A673 (cell line): ENCODE results near the gene COA8. TPM values are rescaled to one million over a fixed set of nuclear protein-coding genes. Genes with fewer than 3 reads are reported as not detected.

Experiments used
- BruUV-seq: library from RNA; stranded (reverse); fragments of 400-500 nt; replicated peaks from 2 replicates; lab custom pipeline; 2021; lab: Mats Ljungman, UMichigan
- CTCF ChIA-PET: fragments of 300-600 bp; sonication (Branson Sonifier 250); formaldehyde crosslinking; loops from one replicate; lab custom pipeline; 2022; ENCODE audit warnings: antibody characterized with exemption; lab: Charles Lee
- POLR2A ChIA-PET: fragments of 300-600 bp; sonication (Branson Sonifier 250); formaldehyde crosslinking; loops from one replicate; lab custom pipeline; 2022; ENCODE audit warnings: antibody characterized with exemption; ENCODE audit not compliant: low non-redundant PET; lab: Charles Lee
- DNase-seq: peaks from one replicate; pipeline ENCODE4 v3.0.0-alpha.2; 2015; ENCODE audit warnings: low spot score
- H3K27ac ChIP-seq: fragments of 200-600 bp; sonication (generic); 2 replicates; pipeline ENCODE4 v1.5.1; 2016; ENCODE audit warnings: mixed run types, low read depth, mild to moderate bottlenecking, mixed read lengths, antibody characterized with exemption, low read length; ENCODE audit not compliant: poor library complexity, severe bottlenecking
- H3K27me3 ChIP-seq: fragments of 200-600 bp; sonication (generic); replicated peaks from 2 replicates; pipeline ENCODE4 v1.6.1; 2017; ENCODE audit warnings: mixed run types, low read depth, mild to moderate bottlenecking, mixed read lengths, antibody characterized with exemption, low read length; ENCODE audit not compliant: insufficient read depth, poor library complexity
- H3K36me3 ChIP-seq: fragments of 200-600 bp; sonication (generic); 2 replicates; pipeline ENCODE4 v1.6.1; 2016; ENCODE audit warnings: mixed run types, mild to moderate bottlenecking, mixed read lengths, antibody characterized with exemption, low read length; ENCODE audit not compliant: insufficient read depth, poor library complexity, severe bottlenecking
- H3K4me1 ChIP-seq: fragments of 200-600 bp; sonication (generic); 2 replicates; pipeline ENCODE4 v1.6.1; 2017; ENCODE audit warnings: mixed run types, mild to moderate bottlenecking, mixed read lengths, antibody characterized with exemption, low read length; ENCODE audit not compliant: insufficient read depth, poor library complexity, severe bottlenecking
- H3K4me3 ChIP-seq: fragments of 200-600 bp; sonication (generic); 2 replicates; pipeline ENCODE4 v1.5.1; 2016; ENCODE audit warnings: low read depth, mixed run types, mild to moderate bottlenecking, mixed read lengths, low read length; ENCODE audit not compliant: poor library complexity, severe bottlenecking
- H3K9me3 ChIP-seq: fragments of 200-600 bp; sonication (generic); 2 replicates; pipeline ENCODE4 v1.6.1; 2016; ENCODE audit warnings: mixed run types, low read depth, mild to moderate bottlenecking, mixed read lengths, antibody characterized with exemption, low read length; ENCODE audit not compliant: poor library complexity, severe bottlenecking
- CTCF ChIP-seq: fragments of 300-800, 200-600 bp; sonication (generic); conservative IDR thresholded peaks from 2 replicates; pipeline ENCODE4 v1.5.1; 2017; ENCODE audit warnings: low read depth, mild to moderate bottlenecking, antibody characterized with exemption, low read length, moderate library complexity, mixed read lengths
- EZH2 ChIP-seq: fragments of 200-600 bp; sonication (generic); IDR thresholded peaks from 2 replicates; pipeline ENCODE4 v1.6.1; 2017; ENCODE audit warnings: borderline replicate concordance, low read depth, mild to moderate bottlenecking, mixed read lengths, antibody characterized with exemption, low read length; ENCODE audit not compliant: poor library complexity, severe bottlenecking
- intact Hi-C: fragments of 100-400 bp; cut with micrococcal nuclease; formaldehyde crosslinking; loops from one replicate; pipeline ENCODE4 v1.10.0; 2022; ENCODE audit not compliant: unreplicated experiment
- total RNA-seq: library from RNA; stranded (reverse); gene quantifications from 2 replicates; pipeline ENCODE4 v1.2.3, GENCODE V29; 2021

Gene COA8
- total RNA-seq, 1 experiment from 2014 or later, result 51.0 TPM

GRCh38 chr14:103594265-103594664 is 31.5 kb downstream of the COA8 start:
- no peaks in the 10 kb centered on the region for H3K27me3 ChIP-seq
- ChIA-PET POLR2A (interaction anchor here (0.7 kb wide), 1 partner anchor 37 kb away, joined by 4 read pairs; no protein-coding TSS in a partner anchor), CTCF (no interaction called here)
- no peak for TF ChIP-seq EZH2
- no peak for TF ChIP-seq CTCF
- H3K4me3 ChIP-seq, result no peak overlapping the region
- peaks cover 4% of the 10 kb centered on the region for H3K36me3 ChIP-seq
- peak; percentile 71 for DNase-seq
- peak overlapping the region; percentile 71 for H3K27ac ChIP-seq
- peaks cover 19% of the 10 kb centered on the region for H3K4me1 ChIP-seq
- H3K9me3 ChIP-seq, result no peaks in the 10 kb centered on the region
- intact Hi-C loops, result no loop called here
- BruUV-seq, result no TSS peak

- peak; percentile 70 for DNase-seq
- H3K36me3 ChIP-seq, result no peaks in the 10 kb centered on the region
- ChIA-PET CTCF (interaction anchor here (0.7 kb wide), 1 partner anchor 389 kb away, joined by 3 read pairs; no protein-coding TSS in a partner anchor), POLR2A (no interaction called here)
- no peak overlapping the region for H3K27ac ChIP-seq
- no peak overlapping the region for H3K4me3 ChIP-seq
- BruUV-seq, result no TSS peak
- peaks cover 19% of the 10 kb centered on the region for H3K4me1 ChIP-seq
- intact Hi-C loops, result no loop called here
- TF ChIP-seq EZH2, result no peak
- TF ChIP-seq CTCF, result no peak
- no peaks in the 10 kb centered on the region for H3K9me3 ChIP-seq
- H3K27me3 ChIP-seq, result no peaks in the 10 kb centered on the region
These were observed 35.0 kb downstream of the COA8 start for GRCh38 chr14:103597623-103598377.

GRCh38 chr14:103600503-103600902 is 37.7 kb downstream of the COA8 start:
- DNase-seq, result no peak
- intact Hi-C loops, result no loop called here
- Histone ChIP-seq H3K36me3 (no peaks in the 10 kb centered on the region), H3K4me3 (no peak overlapping the region), H3K27me3 (no peaks in the 10 kb centered on the region), H3K4me1 (peaks cover 4% of the 10 kb centered on the region), H3K9me3 (no peaks in the 10 kb centered on the region), H3K27ac (no peak overlapping the region)
- no TSS peak for BruUV-seq
- ChIA-PET CTCF (no interaction called here), POLR2A (no interaction called here)
- TF ChIP-seq CTCF (no peak), EZH2 (no peak)
